Osteoblast (primary cell): Measurements from ENCODE around the gene WDR73. TPM values are rescaled to one million over a fixed set of nuclear protein-coding genes. Genes with fewer than 3 reads are reported as not detected.

ENCODE experiments used
- DNase-seq: peaks from one replicate; pipeline ENCODE4 v3.0.0; 2011; ENCODE audit warnings: low spot score, mixed read lengths; ENCODE audit not compliant: insufficient read length; ENCODE audit errors: missing footprints
- H2AFZ ChIP-seq: 2 replicates; pipeline ENCODE4 v1.6.0; 2011; ENCODE audit warnings: mild to moderate bottlenecking, low read length
- H3K27ac ChIP-seq: 2 replicates; pipeline ENCODE4 v1.5.1; 2011; ENCODE audit warnings: mild to moderate bottlenecking, low read depth, low read length, moderate library complexity
- H3K27me3 ChIP-seq: 2 replicates; pipeline ENCODE4 v1.6.0; 2012; ENCODE audit warnings: mild to moderate bottlenecking, control low read depth, inconsistent platforms, low read length, moderate library complexity; ENCODE audit not compliant: insufficient read depth
- H3K36me3 ChIP-seq: 2 replicates; pipeline ENCODE4 v1.5.1; 2011; ENCODE audit warnings: mild to moderate bottlenecking, low read length, control low read depth, moderate library complexity; ENCODE audit not compliant: insufficient read depth
- H3K4me1 ChIP-seq: 2 replicates; pipeline ENCODE4 v1.5.1; 2011; ENCODE audit warnings: mild to moderate bottlenecking, low read length, control low read depth, moderate library complexity; ENCODE audit not compliant: insufficient read depth
- H3K4me2 ChIP-seq: 2 replicates; pipeline ENCODE4 v1.6.0; 2011; ENCODE audit warnings: mild to moderate bottlenecking, low read length; ENCODE audit not compliant: insufficient read depth
- H3K4me3 ChIP-seq: fragments of 200-600 bp; sonication (generic); 3 replicates; pipeline ENCODE4 v1.5.1; 2012; ENCODE audit warnings: mild to moderate bottlenecking, low read length, inconsistent platforms; ENCODE audit not compliant: insufficient read depth
- H3K79me2 ChIP-seq: 2 replicates; pipeline ENCODE4 v1.6.0; 2012; ENCODE audit warnings: mild to moderate bottlenecking, low read length, control low read depth, inconsistent platforms; ENCODE audit not compliant: insufficient read depth
- H3K9me3 ChIP-seq: 2 replicates; pipeline ENCODE4 v1.5.1; 2011; ENCODE audit warnings: low read depth, low read length, control low read depth
- H4K20me1 ChIP-seq: 2 replicates; pipeline ENCODE4 v1.6.0; 2012; ENCODE audit warnings: mild to moderate bottlenecking, low read length, control low read depth; ENCODE audit not compliant: insufficient read depth
- CTCF ChIP-seq: IDR thresholded peaks from 2 replicates; pipeline ENCODE4 v1.5.1; 2011; ENCODE audit warnings: mild to moderate bottlenecking, low read depth, low read length, moderate library complexity; ENCODE audit errors: extremely low read depth
- total RNA-seq: library from RNA; depleted of rRNA; stranded (reverse); fragments of >200 nt; gene quantifications from 2 replicates; pipeline ENCODE4 v1.2.3, GENCODE V29; 2012

The WDR73 gene
- total RNA-seq, 1 donor: 35.1 TPM

GRCh38 chr15:84656972-84657371 lies 2.9 kb upstream of the WDR73 start:
- H4K20me1 ChIP-seq: no peaks in the 10 kb centered on the region

GRCh38 chr15:84654689-84655453 lies 788 bp upstream of the WDR73 start:
- peak overlapping the region; percentile 91 for H2AFZ ChIP-seq
- TF ChIP-seq CTCF: peak; percentile 70
- H3K4me3 ChIP-seq: peak overlapping the region; percentile 86
- peak; percentile 96 for DNase-seq
- peaks cover 25% of the 10 kb centered on the region for H3K79me2 ChIP-seq
- H4K20me1 ChIP-seq: no peaks in the 10 kb centered on the region
- H3K9me3 ChIP-seq: no peaks in the 10 kb centered on the region
- H3K4me2 ChIP-seq: peak overlapping the region; percentile 99
- no peaks in the 10 kb centered on the region for H3K27me3 ChIP-seq
- peak overlapping the region; percentile 77 for H3K27ac ChIP-seq
- H3K4me1 ChIP-seq: peaks cover 34% of the 10 kb centered on the region
- H3K36me3 ChIP-seq: peaks cover 19% of the 10 kb centered on the region

More at GRCh38 chr15:84656972-84657371, 2.9 kb upstream of the WDR73 start:
- peaks cover 10% of the 10 kb centered on the region for H3K36me3 ChIP-seq
- DNase-seq: peak; percentile 73
- H3K4me1 ChIP-seq: peaks cover 26% of the 10 kb centered on the region
- no peak overlapping the region for H3K27ac ChIP-seq
- no peaks in the 10 kb centered on the region for H3K27me3 ChIP-seq
- TF ChIP-seq CTCF: no peak
- no peaks in the 10 kb centered on the region for H3K9me3 ChIP-seq
- H3K79me2 ChIP-seq: peaks cover 19% of the 10 kb centered on the region
- no peak overlapping the region for H3K4me3 ChIP-seq
- H2AFZ ChIP-seq: no peak overlapping the region
- peak overlapping the region; percentile 86 for H3K4me2 ChIP-seq

GRCh38 chr15:84653584-84653909 lies 536 bp downstream of the WDR73 start:
- H3K9me3 ChIP-seq: no peaks in the 10 kb centered on the region
- no peaks in the 10 kb centered on the region for H3K27me3 ChIP-seq
- TF ChIP-seq CTCF: no peak
- peak overlapping the region; percentile 99 for H3K4me2 ChIP-seq
- H3K36me3 ChIP-seq: peaks cover 29% of the 10 kb centered on the region
- peak overlapping the region; percentile 77 for H3K27ac ChIP-seq
- no peaks in the 10 kb centered on the region for H4K20me1 ChIP-seq
- peak overlapping the region; percentile 86 for H3K4me3 ChIP-seq
- peaks cover 33% of the 10 kb centered on the region for H3K4me1 ChIP-seq
- DNase-seq: no peak
- H2AFZ ChIP-seq: peak overlapping the region; percentile 91
- H3K79me2 ChIP-seq: peaks cover 28% of the 10 kb centered on the region

GRCh38 chr15:84649706-84650105 lies 4.4 kb downstream of the WDR73 start:
- no peak for DNase-seq
- Histone ChIP-seq H3K4me2 (no peak overlapping the region), H3K27ac (no peak overlapping the region), H3K79me2 (peaks cover 33% of the 10 kb centered on the region), H3K27me3 (no peaks in the 10 kb centered on the region), H2AFZ (no peak overlapping the region), H3K36me3 (peaks cover 58% of the 10 kb centered on the region), H3K9me3 (no peaks in the 10 kb centered on the region), H4K20me1 (peaks cover 8% of the 10 kb centered on the region), H3K4me1 (peaks cover 20% of the 10 kb centered on the region), H3K4me3 (no peak overlapping the region)
- TF ChIP-seq CTCF: no peak
